Fibroblast of lung (primary cell): ENCODE results near the gene CD164.

ENCODE experiments used
- EZH2 ChIP-seq: IDR thresholded peaks from 2 replicates; pipeline ENCODE4 v1.5.1; 2012; ENCODE audit warnings: low read length, control low read depth, mild to moderate bottlenecking; ENCODE audit errors: missing control alignments
- TF ChIP-seq, protein P1 (sequence below), 2 donors: IDR thresholded peaks in 1 of 2; conservative IDR thresholded peaks in 1 of 2; 1 replicate in 1 of 2; 2 replicates in 1 of 2; pipeline ENCODE4 v1.5.1; 2011 to 2012; ENCODE audit warnings: low read length in 2 of 2, control low read depth in 1 of 2, inconsistent platforms in 1 of 2, low read depth in 1 of 2, mild to moderate bottlenecking in 1 of 2

DNA sequence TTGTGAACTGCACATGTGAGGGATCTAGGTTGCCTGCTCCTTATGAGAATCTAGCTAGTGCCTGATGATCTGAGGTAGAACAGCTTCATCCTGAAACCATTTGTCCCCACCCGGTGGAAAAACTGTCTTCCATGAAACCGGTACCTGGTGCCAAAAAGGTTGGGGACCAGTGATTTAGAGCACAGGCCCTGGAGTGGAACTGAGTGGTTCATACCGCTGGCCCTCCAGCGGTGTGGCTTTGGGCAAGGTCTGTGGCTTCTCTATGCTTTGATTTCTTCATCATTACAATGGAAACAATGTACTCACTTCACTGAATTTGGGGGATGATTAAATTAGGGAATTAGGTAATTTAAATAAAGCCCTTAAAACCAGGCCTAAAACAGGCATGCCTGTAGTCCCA lies 36.3 kb downstream of the CD164 start:
- TF ChIP-seq, protein P1, sequence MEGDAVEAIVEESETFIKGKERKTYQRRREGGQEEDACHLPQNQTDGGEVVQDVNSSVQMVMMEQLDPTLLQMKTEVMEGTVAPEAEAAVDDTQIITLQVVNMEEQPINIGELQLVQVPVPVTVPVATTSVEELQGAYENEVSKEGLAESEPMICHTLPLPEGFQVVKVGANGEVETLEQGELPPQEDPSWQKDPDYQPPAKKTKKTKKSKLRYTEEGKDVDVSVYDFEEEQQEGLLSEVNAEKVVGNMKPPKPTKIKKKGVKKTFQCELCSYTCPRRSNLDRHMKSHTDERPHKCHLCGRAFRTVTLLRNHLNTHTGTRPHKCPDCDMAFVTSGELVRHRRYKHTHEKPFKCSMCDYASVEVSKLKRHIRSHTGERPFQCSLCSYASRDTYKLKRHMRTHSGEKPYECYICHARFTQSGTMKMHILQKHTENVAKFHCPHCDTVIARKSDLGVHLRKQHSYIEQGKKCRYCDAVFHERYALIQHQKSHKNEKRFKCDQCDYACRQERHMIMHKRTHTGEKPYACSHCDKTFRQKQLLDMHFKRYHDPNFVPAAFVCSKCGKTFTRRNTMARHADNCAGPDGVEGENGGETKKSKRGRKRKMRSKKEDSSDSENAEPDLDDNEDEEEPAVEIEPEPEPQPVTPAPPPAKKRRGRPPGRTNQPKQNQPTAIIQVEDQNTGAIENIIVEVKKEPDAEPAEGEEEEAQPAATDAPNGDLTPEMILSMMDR (conservative IDR thresholded peaks at IDR 0.05 in 1 of 2, IDR thresholded peaks at IDR 0.05 in 1 of 2; ENCODE audit: low read depth in 1 of 2, low read length in 2 of 2): no peak
- TF ChIP-seq EZH2: no peak
